GM12873 (cell line): ENCODE results near the gene CCDC15.

Experiments
- CTCF ChIP-seq: IDR thresholded peaks from 2 replicates; pipeline ENCODE4 v1.5.1; 2012; ENCODE audit warnings: low read depth, mild to moderate bottlenecking, moderate library complexity, low read length, control low read depth; ENCODE audit not compliant: insufficient read depth; ENCODE audit errors: missing control alignments

The CCDC15 gene

DNA sequence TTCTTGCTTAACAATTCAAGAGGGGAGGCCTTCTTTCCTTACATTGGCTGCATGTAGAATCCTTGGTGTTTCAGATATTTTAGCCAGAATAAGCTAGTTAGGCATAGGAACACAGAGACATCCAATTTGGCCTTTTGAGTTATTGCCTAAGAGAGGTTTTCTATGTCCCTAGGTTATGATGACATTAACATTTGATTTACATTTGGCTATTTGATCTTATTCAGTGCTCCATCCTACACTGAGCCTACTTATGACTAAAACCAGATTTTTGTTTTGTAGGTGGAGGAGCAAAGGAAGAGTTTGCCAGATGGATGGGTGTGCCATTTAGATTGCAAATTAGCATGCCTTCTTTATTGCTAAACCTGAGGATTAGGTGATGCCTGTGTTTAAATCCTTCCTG, 98.0 kb downstream of the CCDC15 start:
- TF ChIP-seq CTCF: no peak

DNA sequence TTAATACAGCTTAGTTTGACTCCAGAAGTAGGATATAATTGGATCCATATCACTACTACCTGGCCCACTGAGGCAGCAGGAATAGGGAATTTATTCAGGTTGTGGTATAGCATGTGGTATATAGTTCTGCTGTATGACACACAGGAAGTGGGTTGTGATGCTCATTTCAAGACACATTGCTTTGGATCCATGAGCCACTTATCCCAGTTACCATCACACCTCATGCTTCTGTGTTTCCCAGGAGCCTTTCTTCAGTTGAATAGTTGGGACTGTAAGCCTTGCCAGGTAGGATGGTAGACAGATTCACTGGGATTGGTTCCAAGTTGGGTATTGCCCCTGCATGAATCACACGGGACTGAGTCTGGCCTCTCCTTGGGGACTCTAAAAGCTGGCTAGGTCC, 99.2 kb downstream of the CCDC15 start:
- no peak for TF ChIP-seq CTCF

DNA sequence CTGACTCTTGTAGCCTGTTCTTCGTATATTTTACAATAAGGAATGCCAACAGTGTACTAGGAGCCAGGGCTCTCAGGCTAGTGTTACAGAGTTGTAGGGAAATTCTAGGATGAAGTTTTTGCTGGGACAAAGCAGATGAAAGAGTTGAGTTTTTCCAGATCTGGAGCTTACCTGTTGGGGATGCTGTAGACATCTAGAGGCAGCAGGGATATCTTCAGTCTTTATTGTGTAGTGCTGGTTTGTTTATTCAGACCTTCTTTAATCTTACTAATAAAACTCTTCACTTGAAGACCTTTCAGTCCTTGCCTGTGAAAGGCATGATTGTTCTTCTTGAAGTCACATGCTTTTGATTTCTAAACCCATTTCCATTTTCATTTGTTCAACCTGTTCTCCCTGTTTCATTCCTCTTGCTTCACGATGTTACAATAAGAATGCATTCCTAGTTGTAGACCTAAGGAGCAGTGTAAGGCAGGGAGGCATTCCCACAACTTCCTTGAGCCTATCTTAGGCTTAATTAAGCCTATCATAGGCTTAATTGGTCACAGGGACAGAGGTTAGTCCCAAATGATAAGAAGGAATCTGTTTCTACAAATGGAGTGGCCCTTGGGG, 101.2 kb downstream of the CCDC15 start:
- no peak for TF ChIP-seq CTCF

GRCh38 chr11:125056931-125057692, 103.1 kb downstream of the CCDC15 start:
- TF ChIP-seq CTCF: no peak

DNA sequence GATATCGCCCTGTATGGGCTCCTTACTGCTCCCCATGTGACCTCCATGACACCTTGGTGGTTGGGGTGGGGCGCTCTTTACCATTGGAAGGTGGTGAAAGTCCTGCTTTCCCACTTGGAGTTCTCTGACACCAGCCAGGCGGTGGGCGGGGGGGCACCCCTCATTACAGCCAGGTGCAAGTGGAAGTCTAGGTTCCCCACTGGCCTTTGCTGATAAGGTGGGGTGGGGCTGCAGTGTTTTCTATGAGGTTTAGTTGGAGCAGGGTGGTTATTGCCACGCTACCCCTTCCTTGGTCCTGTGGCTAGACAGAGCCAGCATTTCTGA, 103.7 kb downstream of the CCDC15 start:
- TF ChIP-seq CTCF: no peak

- no peak for TF ChIP-seq CTCF
These were observed 107.3 kb downstream of the CCDC15 start for GRCh38 chr11:125061281-125061680.

- no peak for TF ChIP-seq CTCF
These were observed 108.4 kb downstream of the CCDC15 start for GRCh38 chr11:125062218-125062930.
